Omental fat pad (tissue), 4 donors: Measurements from ENCODE around the gene SLC2A4RG. TPM values are rescaled to one million over a fixed set of nuclear protein-coding genes. Genes with fewer than 3 reads are reported as not detected.

Source experiments
- ATAC-seq: fragments of 150-250 bp; one replicate; pipeline ENCODE4 v1.9.1; 2016; ENCODE audit warnings: mild to moderate bottlenecking, moderate library complexity; ENCODE audit not compliant: low FRiP score
- DNase-seq: peaks from one replicate; pipeline ENCODE4 v3.0.0-alpha.2; 2019; ENCODE audit warnings: low spot score
- total RNA-seq, 4 donors: library from RNA; depleted of rRNA; stranded (reverse); fragments of >200 nt; gene quantifications; one replicate each; pipeline ENCODE4 v1.1.0, GENCODE V29; 2016
- TF ChIP-seq, protein P1 (sequence below), 3 donors: fragments of 450-650 bp; IDR thresholded peaks; one replicate each; pipeline ENCODE4 v1.5.1; 2016 to 2017; ENCODE audit warnings: antibody characterized with exemption in 3 of 3, mild to moderate bottlenecking in 3 of 3, moderate library complexity in 2 of 3

The SLC2A4RG gene
- total RNA-seq, 4 donors from 2014 or later = 25.3 to 82.0 (median 40.9) TPM

DNA sequence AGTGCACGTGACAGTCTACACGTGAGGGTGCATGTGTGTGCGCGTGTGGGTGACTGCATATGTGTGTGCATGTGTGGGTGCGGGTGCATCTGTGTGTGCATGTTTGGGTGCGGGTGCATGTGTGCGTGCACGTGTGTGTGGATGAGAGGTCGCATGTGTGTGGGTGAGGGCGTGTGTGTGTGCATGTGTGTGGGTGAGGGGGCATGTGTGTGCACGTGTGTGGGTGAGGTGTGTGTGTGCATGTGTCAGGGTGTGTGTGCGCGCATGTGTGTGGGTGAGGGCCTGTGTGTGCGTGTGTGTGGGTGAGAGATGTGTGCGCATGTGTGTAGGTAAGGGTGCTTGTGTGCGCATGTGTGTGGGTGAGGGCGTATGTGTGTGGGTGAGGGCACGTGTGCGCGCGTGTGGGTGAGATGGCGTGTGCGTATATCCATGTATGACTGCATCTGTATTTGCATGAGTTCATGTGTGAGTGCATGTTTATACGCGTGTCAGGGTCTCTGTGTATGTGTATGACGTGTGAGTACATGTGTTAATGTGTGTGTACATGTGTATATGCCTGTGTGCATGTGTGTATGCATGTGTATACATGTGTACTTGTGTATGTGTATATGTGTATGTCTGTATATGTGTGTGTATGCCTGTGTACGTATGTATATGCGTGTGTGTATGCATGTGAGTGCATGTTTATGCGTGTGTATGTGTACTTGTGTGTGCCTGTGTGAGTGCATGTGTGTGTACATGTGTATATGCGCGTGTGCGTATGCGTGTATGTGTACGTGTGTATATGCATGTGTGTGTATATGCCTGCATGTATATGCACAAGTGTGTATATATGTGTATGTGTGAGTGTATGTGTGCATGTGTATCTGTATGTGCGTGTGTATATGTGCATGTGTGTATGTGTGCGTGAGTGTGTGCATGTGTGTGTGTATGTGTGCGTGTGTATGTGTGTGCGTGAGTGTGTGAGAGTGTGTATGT, 7.2 kb upstream of the SLC2A4RG start:
- ATAC-seq (no peak), DNase-seq (no peak)

DNA sequence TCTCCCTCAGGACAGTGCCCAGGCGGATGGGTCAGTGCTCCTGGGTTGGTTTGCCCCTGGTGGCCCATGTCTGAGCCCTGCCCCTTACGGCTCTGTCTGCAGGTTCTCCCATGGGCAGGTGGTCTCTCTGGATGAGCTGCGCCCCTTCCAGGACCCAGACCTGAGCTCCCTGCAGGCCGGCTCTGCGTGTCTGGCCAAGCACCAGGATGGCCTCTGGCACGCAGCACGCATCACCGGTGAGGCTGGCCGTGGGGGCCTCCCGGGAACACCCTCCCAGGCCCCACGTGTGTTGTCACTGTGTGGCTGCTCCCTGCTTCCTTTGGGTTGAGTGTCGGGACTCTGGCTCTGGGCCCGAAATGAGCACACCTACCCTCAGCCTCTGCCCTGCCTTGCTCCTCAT, 6.5 kb upstream of the SLC2A4RG start:
- no peak for DNase-seq
- no peak for ATAC-seq
- TF ChIP-seq, protein P1, sequence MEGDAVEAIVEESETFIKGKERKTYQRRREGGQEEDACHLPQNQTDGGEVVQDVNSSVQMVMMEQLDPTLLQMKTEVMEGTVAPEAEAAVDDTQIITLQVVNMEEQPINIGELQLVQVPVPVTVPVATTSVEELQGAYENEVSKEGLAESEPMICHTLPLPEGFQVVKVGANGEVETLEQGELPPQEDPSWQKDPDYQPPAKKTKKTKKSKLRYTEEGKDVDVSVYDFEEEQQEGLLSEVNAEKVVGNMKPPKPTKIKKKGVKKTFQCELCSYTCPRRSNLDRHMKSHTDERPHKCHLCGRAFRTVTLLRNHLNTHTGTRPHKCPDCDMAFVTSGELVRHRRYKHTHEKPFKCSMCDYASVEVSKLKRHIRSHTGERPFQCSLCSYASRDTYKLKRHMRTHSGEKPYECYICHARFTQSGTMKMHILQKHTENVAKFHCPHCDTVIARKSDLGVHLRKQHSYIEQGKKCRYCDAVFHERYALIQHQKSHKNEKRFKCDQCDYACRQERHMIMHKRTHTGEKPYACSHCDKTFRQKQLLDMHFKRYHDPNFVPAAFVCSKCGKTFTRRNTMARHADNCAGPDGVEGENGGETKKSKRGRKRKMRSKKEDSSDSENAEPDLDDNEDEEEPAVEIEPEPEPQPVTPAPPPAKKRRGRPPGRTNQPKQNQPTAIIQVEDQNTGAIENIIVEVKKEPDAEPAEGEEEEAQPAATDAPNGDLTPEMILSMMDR (IDR thresholded peaks at IDR 0.05) = no peak

More for the DNA sequence above, 7.2 kb upstream of the SLC2A4RG start:
- TF ChIP-seq, protein P1 (IDR thresholded peaks at IDR 0.05) = no peak

DNA sequence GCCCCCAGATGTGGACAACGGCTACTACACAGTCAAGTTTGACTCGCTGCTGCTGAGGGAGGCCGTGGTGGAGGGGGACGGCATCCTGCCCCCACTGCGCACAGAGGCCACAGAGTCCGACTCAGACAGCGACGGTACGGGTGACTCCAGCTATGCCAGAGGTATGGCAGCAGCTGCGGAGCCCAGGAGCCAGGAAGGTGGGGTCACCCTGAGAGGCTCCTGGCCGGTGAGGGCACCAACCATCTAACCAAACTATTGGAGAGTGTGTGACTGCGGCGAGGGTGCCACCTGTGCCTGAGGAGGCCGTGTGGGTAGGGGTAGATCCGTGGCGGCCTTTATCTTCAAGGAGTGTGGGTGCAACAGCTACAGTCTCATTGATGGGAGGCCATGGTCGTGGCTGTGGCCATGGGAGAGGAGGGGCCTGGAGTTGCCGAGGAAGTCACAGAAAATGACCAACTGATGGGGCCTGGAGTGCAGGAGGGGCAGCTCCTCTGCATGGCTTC, 5.9 kb upstream of the SLC2A4RG start:
- TF ChIP-seq, protein P1 (IDR thresholded peaks at IDR 0.05) = no peak
- DNase-seq (no peak), ATAC-seq (no peak)

DNA sequence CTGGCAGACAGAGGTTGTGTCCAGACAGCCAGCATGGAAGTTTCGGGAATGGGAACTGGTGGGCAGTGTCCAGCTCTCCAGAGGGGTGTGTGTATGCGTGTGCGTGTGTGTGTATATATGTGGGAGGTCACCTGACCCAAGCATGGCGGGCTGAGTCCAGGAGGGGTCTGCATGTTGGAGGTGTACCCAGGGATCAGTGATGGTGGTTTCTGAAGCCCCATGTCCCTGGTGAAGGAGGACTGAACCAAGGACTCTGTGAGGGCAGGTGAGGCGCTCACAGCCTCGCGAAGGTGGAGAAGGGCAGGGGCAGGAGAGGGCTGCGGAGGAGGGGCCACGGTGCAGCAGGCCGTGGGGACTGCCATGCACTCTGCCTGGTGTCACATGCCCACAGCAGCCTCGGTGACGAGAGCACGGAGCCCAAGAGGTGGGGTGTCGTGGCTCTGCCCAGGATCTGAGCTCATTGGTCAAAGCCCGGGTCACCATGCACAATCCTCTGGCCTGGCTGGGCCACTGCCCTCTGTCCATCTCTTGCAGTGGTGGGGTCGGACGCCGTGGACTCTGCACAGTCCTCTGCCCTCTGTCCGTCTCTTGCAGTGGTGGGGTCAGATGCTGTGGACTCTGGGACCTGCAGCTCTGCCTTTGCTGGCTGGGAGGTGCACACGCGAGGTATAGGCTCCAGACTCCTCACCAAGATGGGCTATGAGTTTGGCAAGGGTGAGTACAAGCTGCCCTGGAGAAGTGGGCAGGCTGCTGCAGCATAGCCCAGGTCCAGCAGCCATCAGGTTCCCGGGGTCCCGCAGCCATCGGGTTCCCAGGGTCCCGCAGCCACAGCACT, 5.2 kb upstream of the SLC2A4RG start:
- DNase-seq (no peak), ATAC-seq (no peak)
- TF ChIP-seq, protein P1 (IDR thresholded peaks at IDR 0.05) = no peak

DNA sequence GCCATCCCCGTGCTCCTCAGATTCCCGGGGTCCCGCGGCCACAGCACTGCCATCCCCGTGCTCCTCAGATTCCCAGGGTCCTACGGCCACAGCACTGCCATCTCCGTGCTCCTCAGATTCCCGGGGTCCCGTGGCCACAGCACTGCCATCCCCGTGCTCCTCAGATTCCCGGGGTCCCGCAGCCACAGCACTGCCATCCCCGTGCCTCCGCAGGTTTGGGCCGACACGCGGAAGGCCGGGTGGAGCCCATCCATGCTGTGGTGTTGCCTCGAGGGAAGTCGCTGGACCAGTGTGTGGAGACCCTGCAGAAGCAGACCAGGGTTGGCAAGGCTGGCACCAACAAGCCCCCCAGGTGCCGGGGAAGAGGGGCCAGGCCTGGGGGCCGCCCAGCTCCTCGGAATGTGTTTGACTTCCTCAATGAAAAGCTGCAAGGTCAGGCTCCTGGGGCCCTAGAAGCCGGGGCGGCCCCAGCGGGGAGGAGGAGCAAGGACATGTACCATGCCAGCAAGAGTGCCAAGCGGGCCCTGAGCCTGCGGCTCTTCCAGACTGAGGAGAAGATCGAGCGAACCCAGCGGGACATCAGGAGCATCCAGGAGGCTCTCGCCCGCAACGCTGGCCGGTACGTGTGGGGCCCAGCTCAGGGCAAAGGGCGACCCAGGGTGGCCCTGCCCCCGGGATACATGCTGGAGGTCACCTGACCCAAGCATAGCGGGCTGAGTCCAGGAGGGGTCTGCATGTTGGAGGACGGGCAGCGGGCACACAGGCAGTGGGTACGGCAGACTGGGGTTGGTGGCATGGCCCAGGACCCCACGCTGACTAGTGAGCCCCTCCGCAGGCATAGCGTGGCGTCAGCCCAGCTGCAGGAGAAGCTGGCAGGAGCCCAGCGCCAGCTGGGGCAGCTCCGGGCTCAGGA, 4.4 kb upstream of the SLC2A4RG start:
- no peak for ATAC-seq
- no peak for DNase-seq
- TF ChIP-seq, protein P1 (IDR thresholded peaks at IDR 0.05) = no peak
